Adrenal gland (tissue), 5 donors: ENCODE results near the gene RNF217.

ENCODE experiments used
- CTCF ChIP-seq, 6 experiments: fragments of 450-650 bp in 4 of 6; fragments of 200-600 bp in 2 of 6; sonication (generic) in 1 of 6; IDR thresholded peaks; 1 replicate in 5 of 6; 2 replicates in 1 of 6; pipeline versions ENCODE4 v1.5.1 to v1.8.0; 2016 to 2021; ENCODE audit warnings: antibody characterized with exemption in 6 of 6, mild to moderate bottlenecking in 2 of 6, moderate library complexity in 1 of 6
- POLR2A ChIP-seq, 2 donors: fragments of 450-650 bp; IDR thresholded peaks; one replicate each; pipeline ENCODE4 v1.6.1; 2017; ENCODE audit warnings: antibody characterized with exemption in 2 of 2, mild to moderate bottlenecking in 2 of 2, moderate library complexity in 1 of 2
- donor health status: DM: no; HTN: no; CAD: no.

- TF ChIP-seq POLR2A (IDR thresholded peaks at IDR 0.05) = no peak
- TF ChIP-seq CTCF (IDR thresholded peaks at IDR 0.05) = no peak
These were observed 142.2 kb downstream of the RNF217 start for GRCh38 chr6:125104425-125104824.
